ENCODE measurements around the gene HOXA5. TPM values are rescaled to one million over a fixed set of nuclear protein-coding genes. Genes with fewer than 3 reads are reported as not detected.

HOXA5 gene
- total RNA-seq, 4 donors from 2014 or later = 7.8 to 24.8 (median 14.7) TPM

- no peaks in the 10 kb centered on the region for H3K9me3 ChIP-seq
- peak overlapping the region in 1 of 4 donors; percentile 27 for H3K27ac ChIP-seq (replicated peaks in 1 of 4)
- DNase-seq (ENCODE audit: extremely low spot score) = no peak
- H3K27me3 ChIP-seq = peaks cover 3 to 10% (median 6%) of the 10 kb centered on the region in 4 donors
- no peak overlapping the region for H3K4me3 ChIP-seq
- H3K36me3 ChIP-seq = no peaks in the 10 kb centered on the region
- no peak for TF ChIP-seq EP300 (IDR thresholded peaks at IDR 0.05)
- 79% methylated on average over 6 of the region's 6 CpGs for WGBS
- peaks cover 10 to 28% (median 24%) of the 10 kb centered on the region in 4 donors for H3K4me1 ChIP-seq
- intact Hi-C loops (cut with DNase I) = loop anchor here (5.0 kb wide), 1 partner anchor 56 kb away; no protein-coding TSS in a partner anchor
These were observed 50.1 kb downstream of the HOXA5 start for GRCh38 chr7:27093184-27093895.

GRCh38 chr7:27092819-27093110 is 50.7 kb downstream of the HOXA5 start:
- Histone ChIP-seq H3K27ac (replicated peaks in 1 of 4) (no peak overlapping the region), H3K9me3 (no peaks in the 10 kb centered on the region), H3K36me3 (no peaks in the 10 kb centered on the region), H3K4me1 (peaks cover 10 to 28% (median 25%) of the 10 kb centered on the region in 4 donors), H3K4me3 (no peak overlapping the region), H3K27me3 (peaks cover 8 to 16% (median 10%) of the 10 kb centered on the region in 4 donors)
- 71% methylated on average over 1 of the region's 1 CpG for WGBS
- no peak for DNase-seq (ENCODE audit: extremely low spot score)
- intact Hi-C loops (cut with DNase I) = loop anchor here (5.0 kb wide), 1 partner anchor 55 kb away; no protein-coding TSS in a partner anchor
- TF ChIP-seq CTCF (IDR thresholded peaks at IDR 0.05) = no peak
- no peak for TF ChIP-seq POLR2A (IDR thresholded peaks at IDR 0.05; ENCODE audit: low read depth)
- no peak for TF ChIP-seq POLR2AphosphoS5 (IDR thresholded peaks at IDR 0.05)
- TF ChIP-seq EP300 (IDR thresholded peaks at IDR 0.05) = no peak

GRCh38 chr7:27091941-27092818 is 51.3 kb downstream of the HOXA5 start:
- 80% methylated on average over 9 of the region's 9 CpGs for WGBS
- Histone ChIP-seq H3K27ac (replicated peaks in 1 of 4) (no peak overlapping the region), H3K4me1 (peaks cover 10 to 23% (median 19%) of the 10 kb centered on the region in 4 donors), H3K36me3 (no peaks in the 10 kb centered on the region), H3K4me3 (no peak overlapping the region), H3K9me3 (no peaks in the 10 kb centered on the region), H3K27me3 (peaks cover 8 to 22% (median 13%) of the 10 kb centered on the region in 4 donors)
- TF ChIP-seq POLR2AphosphoS5 (IDR thresholded peaks at IDR 0.05) = no peak
- TF ChIP-seq EP300 (IDR thresholded peaks at IDR 0.05) = no peak
- TF ChIP-seq CTCF (IDR thresholded peaks at IDR 0.05) = no peak
- TF ChIP-seq POLR2A (IDR thresholded peaks at IDR 0.05; ENCODE audit: low read depth) = no peak
- intact Hi-C loops (cut with DNase I) = loop anchor here (5.0 kb wide), 1 partner anchor 55 kb away; no protein-coding TSS in a partner anchor
- no peak for DNase-seq (ENCODE audit: extremely low spot score)

- no peak for DNase-seq (ENCODE audit: extremely low spot score)
- intact Hi-C loops (cut with DNase I) = loop anchor here (5.0 kb wide), 1 partner anchor 54 kb away; no protein-coding TSS in a partner anchor
These were observed 52.4 kb downstream of the HOXA5 start for GRCh38 chr7:27091105-27091504.

More at GRCh38 chr7:27091105-27091504, 52.4 kb downstream of the HOXA5 start:
- Histone ChIP-seq H3K27me3 (peaks cover 4 to 26% (median 13%) of the 10 kb centered on the region in 4 donors), H3K9me3 (no peaks in the 10 kb centered on the region), H3K27ac (replicated peaks in 1 of 4) (no peak overlapping the region), H3K4me3 (no peak overlapping the region), H3K4me1 (peaks cover under 1 to 21% (median 17%) of the 10 kb centered on the region in 4 donors), H3K36me3 (no peaks in the 10 kb centered on the region)
- 65% methylated on average over 3 of the region's 3 CpGs for WGBS
- no peak for TF ChIP-seq CTCF (IDR thresholded peaks at IDR 0.05)
- no peak for TF ChIP-seq EP300 (IDR thresholded peaks at IDR 0.05)
- TF ChIP-seq POLR2A (IDR thresholded peaks at IDR 0.05; ENCODE audit: low read depth) = no peak
- TF ChIP-seq POLR2AphosphoS5 (IDR thresholded peaks at IDR 0.05) = no peak

Small RNA genes lying within 50 kb of the gene (small RNA-seq; reads per million reads assigned to genes)
- gene AC004080.5 (0 reads per million in 3 donors), gene RF01977 (0 reads per million in 3 donors), gene RF02140 (0 reads per million in 3 donors), gene RF02141 (0 reads per million in 3 donors)

Other genes with a start within 250 kb of the HOXA5 start
- 1 to 10 TPM in 1 of 4 donors, under 1 TPM in 3; 0.17 to 1.4 (median 0.56) TPM for gene HOXA1, start 47.7 kb downstream of the HOXA5 start, total RNA-seq
- 1 to 10 TPM; 3.3 to 5.4 (median 4.4) TPM for gene HOXA2, start 41.0 kb downstream of the HOXA5 start, total RNA-seq
- 10 to 100 TPM; 12.5 to 26.8 (median 18.1) TPM for gene HOXA4, start 12.9 kb downstream of the HOXA5 start, total RNA-seq
- gene HOXA6, start 4.1 kb upstream of the HOXA5 start, total RNA-seq = under 1 TPM in 2 of 4 donors, not detected in 2; 0.66 to 0.92 TPM
- gene HOXA3, start 8.9 kb upstream of the HOXA5 start, total RNA-seq = 10 to 100 TPM; 10.2 to 16.6 (median 13.8) TPM
- gene HOXA7, start 13.0 kb upstream of the HOXA5 start, total RNA-seq = 1 to 10 TPM in 1 of 4 donors, under 1 TPM in 3; 0.33 to 1.7 (median 0.49) TPM
- under 1 TPM in 1 of 4 donors, not detected in 3; 0.50 TPM for gene HOXA9, start 21.9 kb upstream of the HOXA5 start, total RNA-seq
- not detected for gene HOXA10, start 30.6 kb upstream of the HOXA5 start, total RNA-seq
- gene HOXA11, start 41.6 kb upstream of the HOXA5 start, total RNA-seq = not detected
- not detected for gene HOXA13, start 56.4 kb upstream of the HOXA5 start, total RNA-seq
- gene EVX1, start 99.1 kb upstream of the HOXA5 start, total RNA-seq = not detected

Measured in esophagus muscularis mucosa (tissue), 4 donors.